Mucosa of rectum (tissue), 2 donors: ENCODE data around the gene BAIAP2.

ENCODE experiments used
- H3K27ac ChIP-seq, 2 donors: one replicate each; pipeline ENCODE4 v1.7.0; 2013; ENCODE audit warnings: inconsistent platforms in 2 of 2, low read depth in 2 of 2, low read length in 2 of 2
- H3K27me3 ChIP-seq, 2 donors: one replicate each; pipeline ENCODE4 v1.7.0; 2013; ENCODE audit warnings: low read length in 2 of 2; ENCODE audit not compliant: control insufficient read depth in 2 of 2, insufficient read depth in 2 of 2
- H3K36me3 ChIP-seq, 2 donors: one replicate each; pipeline ENCODE4 v1.7.0; 2013; ENCODE audit warnings: low read length in 2 of 2; ENCODE audit not compliant: control insufficient read depth in 2 of 2, insufficient read depth in 2 of 2
- H3K4me1 ChIP-seq, 2 donors: one replicate each; pipeline ENCODE4 v1.7.0; 2013; ENCODE audit warnings: low read length in 2 of 2, mild to moderate bottlenecking in 1 of 2; ENCODE audit not compliant: control insufficient read depth in 2 of 2, insufficient read depth in 2 of 2
- H3K4me3 ChIP-seq, 2 donors: one replicate each; pipeline ENCODE4 v1.7.0; 2013; ENCODE audit warnings: low read length in 2 of 2
- H3K9ac ChIP-seq, 2 donors: one replicate each; pipeline ENCODE4 v1.7.0; 2013; ENCODE audit warnings: low read length in 2 of 2, low read depth in 1 of 2, mild to moderate bottlenecking in 1 of 2
- H3K9me3 ChIP-seq, 2 donors: one replicate each; pipeline ENCODE4 v1.7.0; 2013; ENCODE audit warnings: low read length in 2 of 2; ENCODE audit not compliant: control insufficient read depth in 2 of 2
- donor health status: healthy.
- donor health status: Normal muscosa, but diverticular disease.

BAIAP2 gene

DNA sequence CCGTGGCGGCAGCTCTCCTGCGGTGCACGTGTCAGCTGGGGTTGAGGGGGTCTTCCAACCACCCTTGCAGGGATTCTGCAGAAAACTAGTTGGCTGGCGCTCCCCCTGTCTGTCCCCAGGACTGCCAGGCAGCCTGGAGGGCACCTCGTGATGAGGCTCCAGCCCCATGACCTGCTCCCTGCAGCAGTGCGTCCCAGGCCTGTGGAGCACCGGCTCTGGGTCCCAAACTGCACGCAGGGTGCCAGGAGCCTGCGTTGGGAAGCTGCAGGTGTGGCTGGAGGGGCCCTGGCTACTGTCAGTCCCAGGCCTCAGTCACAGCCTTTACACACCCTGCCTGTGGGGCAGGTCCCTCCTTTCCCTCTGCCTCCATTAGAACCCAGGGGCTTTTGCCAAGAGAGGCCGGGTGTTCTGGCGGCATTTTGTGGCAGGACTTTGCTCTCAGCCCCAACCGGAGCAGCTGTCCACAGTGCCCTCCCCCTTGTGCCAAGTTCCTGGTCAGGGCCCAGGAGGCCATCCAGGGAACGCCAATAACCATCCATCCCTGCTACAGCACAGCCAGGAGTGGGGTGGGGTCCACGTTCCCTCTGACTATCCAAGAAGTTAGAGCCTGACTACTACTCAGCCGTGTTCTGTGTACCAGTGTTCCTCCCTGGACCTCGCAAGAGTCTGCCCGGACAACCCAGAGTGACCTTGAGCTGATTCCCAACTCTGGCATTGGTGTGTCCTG is 34.2 kb upstream of the BAIAP2 start:
- Histone ChIP-seq H3K9ac (peak overlapping the region in 1 of 2 donors; percentile 54), H3K4me3 (no peak overlapping the region), H3K36me3 (peaks cover 32 to 39% of the 10 kb centered on the region in 2 donors), H3K27me3 (peaks cover 0 to 9% of the 10 kb centered on the region in 2 donors), H3K27ac (peak overlapping the region; percentile 84), H3K4me1 (peaks cover 38 to 41% of the 10 kb centered on the region in 2 donors), H3K9me3 (no peaks in the 10 kb centered on the region)

- peaks cover 38 to 41% of the 10 kb centered on the region in 2 donors for H3K4me1 ChIP-seq
- no peaks in the 10 kb centered on the region for H3K9me3 ChIP-seq
- H3K27ac ChIP-seq: peak overlapping the region; percentile 84
- H3K9ac ChIP-seq: peak overlapping the region; percentile 41 to 58
- H3K4me3 ChIP-seq: peak overlapping the region; percentile 7 to 11
- peaks cover 0 to 9% of the 10 kb centered on the region in 2 donors for H3K27me3 ChIP-seq
- H3K36me3 ChIP-seq: peaks cover 23 to 30% of the 10 kb centered on the region in 2 donors
Observed at GRCh38 chr17:81002013-81002384, 33.0 kb upstream of the BAIAP2 start.

DNA sequence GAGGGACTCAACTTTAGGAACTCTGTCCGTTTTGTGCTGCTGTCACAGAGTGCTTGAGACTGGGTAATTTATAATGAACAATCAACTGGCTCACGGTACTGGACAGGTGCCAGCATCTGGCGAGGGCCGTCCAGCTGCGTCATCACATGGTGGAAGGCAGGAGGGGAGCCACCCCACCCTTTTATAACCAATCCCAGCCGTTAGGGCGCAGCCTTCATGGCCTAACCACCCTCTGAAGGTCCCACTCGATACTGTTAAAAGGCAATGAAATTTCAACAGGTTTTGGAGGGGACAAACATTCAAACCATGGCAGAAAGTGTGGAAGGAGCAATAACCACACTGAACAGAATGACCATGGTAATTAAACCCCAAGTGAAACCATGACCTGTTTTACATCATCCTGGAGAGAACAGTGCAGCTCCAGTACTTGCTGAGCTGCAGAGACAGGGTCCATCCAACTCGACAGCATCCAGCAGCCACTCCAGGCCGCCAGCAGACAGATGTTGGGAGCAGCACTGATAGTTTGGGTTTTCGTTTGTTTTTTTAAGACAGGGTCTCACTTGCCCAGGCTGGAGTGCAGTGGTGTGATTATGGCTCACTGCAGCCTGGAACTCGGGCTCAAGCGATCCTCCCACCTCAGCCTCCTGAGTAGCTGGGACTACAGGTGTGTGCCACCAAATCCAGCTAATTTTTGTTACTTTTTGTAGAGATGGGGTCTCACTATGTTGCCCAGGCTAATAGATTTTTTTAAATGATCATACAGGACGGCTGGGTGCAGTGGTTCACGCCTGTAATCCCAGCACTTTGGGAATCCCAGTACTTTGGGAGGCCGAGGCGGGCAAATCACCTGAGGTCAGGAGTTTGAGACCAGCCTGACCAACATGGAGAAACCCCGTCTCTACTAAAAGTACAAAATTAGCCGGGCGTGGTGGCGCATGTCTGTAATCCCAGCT is 32.3 kb upstream of the BAIAP2 start:
- Histone ChIP-seq H3K4me1 (peaks cover 38 to 41% of the 10 kb centered on the region in 2 donors), H3K27me3 (peaks cover 0 to 9% of the 10 kb centered on the region in 2 donors), H3K36me3 (peaks cover 18 to 23% of the 10 kb centered on the region in 2 donors), H3K27ac (peak overlapping the region; percentile 84), H3K4me3 (peak overlapping the region; percentile 7 to 11), H3K9ac (peak overlapping the region; percentile 41 to 58), H3K9me3 (no peaks in the 10 kb centered on the region)

GRCh38 chr17:81003711-81004475 is 31.1 kb upstream of the BAIAP2 start:
- Histone ChIP-seq H3K9ac (peak overlapping the region in 1 of 2 donors; percentile 14), H3K4me3 (peak overlapping the region in 1 of 2 donors; percentile 13), H3K27ac (peak overlapping the region in 1 of 2 donors; percentile 84), H3K27me3 (peaks cover 0 to 9% of the 10 kb centered on the region in 2 donors), H3K36me3 (peaks cover 8 to 11% of the 10 kb centered on the region in 2 donors), H3K9me3 (no peaks in the 10 kb centered on the region), H3K4me1 (peaks cover 38 to 41% of the 10 kb centered on the region in 2 donors)

- H3K4me1 ChIP-seq: peaks cover 16 to 21% of the 10 kb centered on the region in 2 donors
- no peak overlapping the region for H3K27ac ChIP-seq
- peaks cover 0 to 9% of the 10 kb centered on the region in 2 donors for H3K27me3 ChIP-seq
- H3K9ac ChIP-seq: no peak overlapping the region
- H3K9me3 ChIP-seq: peaks cover 0 to 3% of the 10 kb centered on the region in 2 donors
- H3K36me3 ChIP-seq: no peaks in the 10 kb centered on the region
- H3K4me3 ChIP-seq: no peak overlapping the region
Observed at GRCh38 chr17:81006891-81007290, 28.1 kb upstream of the BAIAP2 start.

GRCh38 chr17:81008140-81008539 is 26.8 kb upstream of the BAIAP2 start:
- H3K4me1 ChIP-seq: peaks cover 5 to 10% of the 10 kb centered on the region in 2 donors
- H3K36me3 ChIP-seq: no peaks in the 10 kb centered on the region
- H3K9me3 ChIP-seq: peaks cover 0 to 3% of the 10 kb centered on the region in 2 donors
- no peak overlapping the region for H3K27ac ChIP-seq
- no peak overlapping the region for H3K4me3 ChIP-seq
- H3K9ac ChIP-seq: no peak overlapping the region
- peaks cover 0 to 9% of the 10 kb centered on the region in 2 donors for H3K27me3 ChIP-seq

DNA sequence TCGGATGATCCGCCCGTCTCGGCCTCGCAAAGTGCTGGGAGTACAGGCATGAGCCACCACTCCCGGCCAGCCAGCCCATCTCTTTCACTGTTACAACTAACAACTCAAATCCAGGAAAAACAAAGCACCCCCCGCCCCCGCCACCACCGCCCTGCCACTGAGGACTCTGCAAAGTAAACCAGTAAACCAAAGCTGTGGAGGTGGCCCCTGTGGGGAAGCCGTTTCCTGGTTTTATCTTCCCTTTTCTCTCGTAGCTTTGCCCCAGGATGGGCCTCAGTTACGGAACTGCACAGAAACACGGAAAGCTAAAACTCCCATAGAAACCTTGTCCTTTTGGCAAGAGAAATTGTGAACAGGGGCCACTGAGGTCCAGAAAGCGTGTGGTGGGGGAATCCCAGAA is 25.8 kb upstream of the BAIAP2 start:
- no peak overlapping the region for H3K9ac ChIP-seq
- H3K27me3 ChIP-seq: peaks cover 0 to 7% of the 10 kb centered on the region in 2 donors
- H3K4me1 ChIP-seq: peaks cover 5 to 6% of the 10 kb centered on the region in 2 donors
- no peak overlapping the region for H3K4me3 ChIP-seq
- no peaks in the 10 kb centered on the region for H3K36me3 ChIP-seq
- H3K9me3 ChIP-seq: peaks cover 0 to 3% of the 10 kb centered on the region in 2 donors
- no peak overlapping the region for H3K27ac ChIP-seq

DNA sequence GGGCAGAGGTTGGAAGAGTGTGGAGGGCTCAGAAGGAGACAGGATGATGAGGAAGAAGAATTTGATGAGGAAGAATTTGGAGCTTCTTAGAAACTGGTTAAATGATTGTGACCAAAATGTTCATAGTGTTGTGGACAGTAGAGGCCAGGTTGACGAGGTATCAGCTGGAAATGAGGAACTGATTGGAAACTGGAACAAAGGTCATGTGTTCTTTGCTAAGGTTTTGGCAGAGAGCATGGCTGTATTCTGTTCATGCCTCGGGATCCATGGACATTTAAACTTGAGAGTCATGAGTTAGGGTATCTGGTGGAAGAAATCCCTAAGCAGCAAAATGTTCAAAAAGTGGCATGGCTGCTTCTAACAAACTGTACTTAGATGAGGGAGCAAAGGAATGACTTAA is 24.0 kb upstream of the BAIAP2 start:
- no peak overlapping the region for H3K9ac ChIP-seq
- no peak overlapping the region for H3K27ac ChIP-seq
- H3K4me1 ChIP-seq: no peaks in the 10 kb centered on the region
- peaks cover 0 to 3% of the 10 kb centered on the region in 2 donors for H3K9me3 ChIP-seq
- H3K27me3 ChIP-seq: no peaks in the 10 kb centered on the region
- H3K4me3 ChIP-seq: no peak overlapping the region
- H3K36me3 ChIP-seq: no peaks in the 10 kb centered on the region

GRCh38 chr17:81011951-81012350 is 23.0 kb upstream of the BAIAP2 start:
- H3K27ac ChIP-seq: no peak overlapping the region
- no peak overlapping the region for H3K9ac ChIP-seq
- H3K4me3 ChIP-seq: no peak overlapping the region
- no peaks in the 10 kb centered on the region for H3K27me3 ChIP-seq
- H3K9me3 ChIP-seq: peaks cover 0 to 3% of the 10 kb centered on the region in 2 donors
- no peaks in the 10 kb centered on the region for H3K36me3 ChIP-seq
- no peaks in the 10 kb centered on the region for H3K4me1 ChIP-seq
